ENCODE results near the gene SPACA4. TPM values are rescaled to one million over a fixed set of nuclear protein-coding genes. Genes with fewer than 3 reads are reported as not detected.

Gene SPACA4
- polyA plus RNA-seq, 1 of the 3 experiments (the other 2 are of a cell fraction), result not detected

DNA sequence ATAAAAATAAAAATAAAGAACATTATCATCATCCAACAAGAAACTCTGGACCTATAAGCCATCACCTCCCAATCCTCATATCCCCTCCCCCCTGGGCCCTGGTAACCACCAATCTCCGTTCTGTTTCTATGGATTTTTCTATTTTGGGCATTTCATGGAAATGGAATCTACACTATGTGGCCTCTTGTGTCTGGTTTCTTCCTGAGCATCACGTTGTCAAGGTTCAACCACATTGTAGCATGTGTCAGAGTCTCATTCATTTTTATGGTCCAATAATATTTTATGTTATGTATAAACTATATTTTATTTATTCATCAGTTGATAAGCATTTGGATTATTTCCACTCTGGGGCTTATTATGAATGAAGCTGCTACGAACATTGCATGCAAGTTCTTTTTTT is 27.7 kb upstream of the SPACA4 start:
- H3K4me1 ChIP-seq (ENCODE audit: control insufficient read depth in 1 of 2, insufficient read depth in 2 of 2, low read depth in 1 of 2, low read length in 1 of 2), result peaks cover 0 to 4% of the 10 kb centered on the region in 2 experiments; a peak in 3 of 4 replicates
- DNase-seq, result no peak
- peaks cover 3% of the 10 kb centered on the region for H3F3A ChIP-seq (replicated peaks; ENCODE audit: insufficient read depth)
- H3K9me2 ChIP-seq, result no peaks in the 10 kb centered on the region
- no peak overlapping the region for H3K4me3 ChIP-seq (ENCODE audit: low read depth in 2 of 2, low read length in 1 of 2)
- no peaks in the 10 kb centered on the region for H3K36me3 ChIP-seq (replicated peaks in 1 of 2; ENCODE audit: control insufficient read depth in 1 of 2, insufficient read depth in 2 of 2, low read length in 1 of 2)
- no peaks in the 10 kb centered on the region for H4K20me1 ChIP-seq (ENCODE audit: insufficient read depth)
- H3K9ac ChIP-seq, result no peak overlapping the region
- H3K9me3 ChIP-seq, result no peaks in the 10 kb centered on the region
- H2AFZ ChIP-seq (ENCODE audit: low read depth), result no peak overlapping the region
- H3K27ac ChIP-seq (ENCODE audit: low read depth in 2 of 2, low read length in 1 of 2), result no peak overlapping the region
- no peaks in the 10 kb centered on the region for H3K79me2 ChIP-seq (ENCODE audit: insufficient read depth)
- no peak for TF ChIP-seq EZH2phosphoT487 (IDR thresholded peaks at IDR 0.05; ENCODE audit: borderline replicate concordance, low read depth)
- TF ChIP-seq EP300 (IDR thresholded peaks at IDR 0.05; ENCODE audit: borderline replicate concordance in 1 of 2, low read depth in 1 of 2, low read length in 1 of 2), result no peak
- TF ChIP-seq GATA2 (CRISPR knock-in tag; IDR thresholded peaks at IDR 0.05), result no peak
- TF ChIP-seq SMC3 (IDR thresholded peaks at IDR 0.05; ENCODE audit: low read depth, low read length), result no peak
- TF ChIP-seq CHD2 (IDR thresholded peaks at IDR 0.05; ENCODE audit: low read length, partially characterized antibody), result no peak
- TF ChIP-seq, protein P1, sequence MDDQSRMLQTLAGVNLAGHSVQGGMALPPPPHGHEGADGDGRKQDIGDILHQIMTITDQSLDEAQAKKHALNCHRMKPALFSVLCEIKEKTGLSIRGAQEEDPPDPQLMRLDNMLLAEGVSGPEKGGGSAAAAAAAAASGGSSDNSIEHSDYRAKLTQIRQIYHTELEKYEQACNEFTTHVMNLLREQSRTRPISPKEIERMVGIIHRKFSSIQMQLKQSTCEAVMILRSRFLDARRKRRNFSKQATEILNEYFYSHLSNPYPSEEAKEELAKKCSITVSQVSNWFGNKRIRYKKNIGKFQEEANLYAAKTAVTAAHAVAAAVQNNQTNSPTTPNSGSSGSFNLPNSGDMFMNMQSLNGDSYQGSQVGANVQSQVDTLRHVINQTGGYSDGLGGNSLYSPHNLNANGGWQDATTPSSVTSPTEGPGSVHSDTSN (IDR thresholded peaks at IDR 0.05), result no peak
- TF ChIP-seq, protein P2, sequence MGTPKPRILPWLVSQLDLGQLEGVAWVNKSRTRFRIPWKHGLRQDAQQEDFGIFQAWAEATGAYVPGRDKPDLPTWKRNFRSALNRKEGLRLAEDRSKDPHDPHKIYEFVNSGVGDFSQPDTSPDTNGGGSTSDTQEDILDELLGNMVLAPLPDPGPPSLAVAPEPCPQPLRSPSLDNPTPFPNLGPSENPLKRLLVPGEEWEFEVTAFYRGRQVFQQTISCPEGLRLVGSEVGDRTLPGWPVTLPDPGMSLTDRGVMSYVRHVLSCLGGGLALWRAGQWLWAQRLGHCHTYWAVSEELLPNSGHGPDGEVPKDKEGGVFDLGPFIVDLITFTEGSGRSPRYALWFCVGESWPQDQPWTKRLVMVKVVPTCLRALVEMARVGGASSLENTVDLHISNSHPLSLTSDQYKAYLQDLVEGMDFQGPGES (IDR thresholded peaks at IDR 0.05; ENCODE audit: low read depth, low read length), result no peak
- no peak for TF ChIP-seq RFX5 (IDR thresholded peaks at IDR 0.05; ENCODE audit: low read length)
- TF ChIP-seq, protein P3, sequence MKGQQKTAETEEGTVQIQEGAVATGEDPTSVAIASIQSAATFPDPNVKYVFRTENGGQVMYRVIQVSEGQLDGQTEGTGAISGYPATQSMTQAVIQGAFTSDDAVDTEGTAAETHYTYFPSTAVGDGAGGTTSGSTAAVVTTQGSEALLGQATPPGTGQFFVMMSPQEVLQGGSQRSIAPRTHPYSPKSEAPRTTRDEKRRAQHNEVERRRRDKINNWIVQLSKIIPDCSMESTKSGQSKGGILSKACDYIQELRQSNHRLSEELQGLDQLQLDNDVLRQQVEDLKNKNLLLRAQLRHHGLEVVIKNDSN (IDR thresholded peaks at IDR 0.05; ENCODE audit: borderline replicate concordance, low read depth), result no peak
- TF ChIP-seq SIN3A (IDR thresholded peaks at IDR 0.05; ENCODE audit: borderline replicate concordance, low read depth, low read length), result no peak
- TF ChIP-seq FOXJ3 (CRISPR knock-in tag; IDR thresholded peaks at IDR 0.05), result no peak
- TF ChIP-seq, protein P4, sequence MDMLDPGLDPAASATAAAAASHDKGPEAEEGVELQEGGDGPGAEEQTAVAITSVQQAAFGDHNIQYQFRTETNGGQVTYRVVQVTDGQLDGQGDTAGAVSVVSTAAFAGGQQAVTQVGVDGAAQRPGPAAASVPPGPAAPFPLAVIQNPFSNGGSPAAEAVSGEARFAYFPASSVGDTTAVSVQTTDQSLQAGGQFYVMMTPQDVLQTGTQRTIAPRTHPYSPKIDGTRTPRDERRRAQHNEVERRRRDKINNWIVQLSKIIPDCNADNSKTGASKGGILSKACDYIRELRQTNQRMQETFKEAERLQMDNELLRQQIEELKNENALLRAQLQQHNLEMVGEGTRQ (IDR thresholded peaks at IDR 0.05; ENCODE audit: borderline replicate concordance, low read depth, low read length), result no peak
- no peak for TF ChIP-seq RXRA (IDR thresholded peaks at IDR 0.05; ENCODE audit: borderline replicate concordance, low read depth)
- TF ChIP-seq FOXM1 (IDR thresholded peaks at IDR 0.05; ENCODE audit: low read depth), result no peak
- no peak for TF ChIP-seq NFIC (IDR thresholded peaks at IDR 0.05; ENCODE audit: borderline replicate concordance)
- no peak for TF ChIP-seq POLR2AphosphoS5 (IDR thresholded peaks at IDR 0.05; ENCODE audit: low read depth, low read length)
- ChIA-PET POLR2A (interaction anchor here (0.6 kb wide), 1 partner anchor 55 kb away, joined by 3 read pairs; no protein-coding TSS in a partner anchor), CTCF (no interaction called here)
- H3K27me3 ChIP-seq (ENCODE audit: insufficient read depth), result no peaks in the 10 kb centered on the region
- H3K4me2 ChIP-seq, result no peak overlapping the region
- WGBS (ENCODE audit: low lambda C conversion rate), result 45% methylated on average over 3 of the region's 3 CpGs

Data from SK-N-SH (cell line).